ENCODE measurements around the gene CD84. TPM values are rescaled to one million over a fixed set of nuclear protein-coding genes. Genes with fewer than 3 reads are reported as not detected.

Gene CD84
- polyA plus RNA-seq, 1 of the 3 experiments (the other 2 are of a cell fraction) = not detected

DNA sequence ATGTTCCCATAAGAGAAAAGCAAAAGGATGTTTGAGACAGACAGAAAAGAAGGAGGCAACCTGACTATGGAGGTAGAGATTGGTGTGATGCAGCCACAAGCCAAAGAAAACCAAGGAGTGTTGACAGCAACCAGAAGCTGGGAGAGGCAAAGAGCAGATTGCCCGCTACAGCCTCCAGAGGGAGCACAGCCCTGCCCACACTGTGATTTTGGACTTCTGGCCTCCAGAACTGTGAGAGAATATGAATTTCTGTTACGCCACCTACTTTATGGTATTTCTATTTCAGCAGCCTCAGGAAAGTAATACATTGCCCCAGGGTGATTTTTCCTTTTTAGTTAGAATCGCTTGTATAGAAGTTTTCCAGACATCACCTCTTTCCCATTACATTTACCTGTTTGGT lies 84.7 kb downstream of the CD84 start:
- H3K9me3 ChIP-seq = no peaks in the 10 kb centered on the region
- no peak overlapping the region for H3K9ac ChIP-seq
- H2AFZ ChIP-seq (ENCODE audit: low read depth) = no peak overlapping the region
- H3K4me3 ChIP-seq (ENCODE audit: low read depth in 2 of 2, low read length in 1 of 2) = no peak overlapping the region
- no peaks in the 10 kb centered on the region for H3K27me3 ChIP-seq (ENCODE audit: insufficient read depth)
- no peaks in the 10 kb centered on the region for H4K20me1 ChIP-seq (ENCODE audit: insufficient read depth)
- no peaks in the 10 kb centered on the region for H3F3A ChIP-seq (replicated peaks; ENCODE audit: insufficient read depth)
- no peaks in the 10 kb centered on the region for H3K36me3 ChIP-seq (replicated peaks in 1 of 2; ENCODE audit: control insufficient read depth in 1 of 2, insufficient read depth in 2 of 2, low read length in 1 of 2)
- TF ChIP-seq, protein P1, sequence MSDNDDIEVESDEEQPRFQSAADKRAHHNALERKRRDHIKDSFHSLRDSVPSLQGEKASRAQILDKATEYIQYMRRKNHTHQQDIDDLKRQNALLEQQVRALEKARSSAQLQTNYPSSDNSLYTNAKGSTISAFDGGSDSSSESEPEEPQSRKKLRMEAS (IDR thresholded peaks at IDR 0.05; ENCODE audit: low read depth) = no peak
- TF ChIP-seq, protein P2, sequence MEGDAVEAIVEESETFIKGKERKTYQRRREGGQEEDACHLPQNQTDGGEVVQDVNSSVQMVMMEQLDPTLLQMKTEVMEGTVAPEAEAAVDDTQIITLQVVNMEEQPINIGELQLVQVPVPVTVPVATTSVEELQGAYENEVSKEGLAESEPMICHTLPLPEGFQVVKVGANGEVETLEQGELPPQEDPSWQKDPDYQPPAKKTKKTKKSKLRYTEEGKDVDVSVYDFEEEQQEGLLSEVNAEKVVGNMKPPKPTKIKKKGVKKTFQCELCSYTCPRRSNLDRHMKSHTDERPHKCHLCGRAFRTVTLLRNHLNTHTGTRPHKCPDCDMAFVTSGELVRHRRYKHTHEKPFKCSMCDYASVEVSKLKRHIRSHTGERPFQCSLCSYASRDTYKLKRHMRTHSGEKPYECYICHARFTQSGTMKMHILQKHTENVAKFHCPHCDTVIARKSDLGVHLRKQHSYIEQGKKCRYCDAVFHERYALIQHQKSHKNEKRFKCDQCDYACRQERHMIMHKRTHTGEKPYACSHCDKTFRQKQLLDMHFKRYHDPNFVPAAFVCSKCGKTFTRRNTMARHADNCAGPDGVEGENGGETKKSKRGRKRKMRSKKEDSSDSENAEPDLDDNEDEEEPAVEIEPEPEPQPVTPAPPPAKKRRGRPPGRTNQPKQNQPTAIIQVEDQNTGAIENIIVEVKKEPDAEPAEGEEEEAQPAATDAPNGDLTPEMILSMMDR (IDR thresholded peaks at IDR 0.05) = peak; percentile 38; the same call in 1 of the 2 replicates
- no peaks in the 10 kb centered on the region for H3K79me2 ChIP-seq (ENCODE audit: insufficient read depth)
- no peaks in the 10 kb centered on the region for H3K4me1 ChIP-seq (ENCODE audit: control insufficient read depth in 1 of 2, insufficient read depth in 2 of 2, low read depth in 1 of 2, low read length in 1 of 2)
- 7% methylated on average over 3 of the region's 3 CpGs for WGBS (ENCODE audit: low lambda C conversion rate)
- no peak overlapping the region for H3K4me2 ChIP-seq
- DNase-seq = no peak
- POLR2A ChIA-PET = no interaction called here
- CTCF ChIA-PET = no interaction called here
- no peak overlapping the region for H3K27ac ChIP-seq (ENCODE audit: low read depth in 2 of 2, low read length in 1 of 2)
- H3K9me2 ChIP-seq = no peaks in the 10 kb centered on the region

DNA sequence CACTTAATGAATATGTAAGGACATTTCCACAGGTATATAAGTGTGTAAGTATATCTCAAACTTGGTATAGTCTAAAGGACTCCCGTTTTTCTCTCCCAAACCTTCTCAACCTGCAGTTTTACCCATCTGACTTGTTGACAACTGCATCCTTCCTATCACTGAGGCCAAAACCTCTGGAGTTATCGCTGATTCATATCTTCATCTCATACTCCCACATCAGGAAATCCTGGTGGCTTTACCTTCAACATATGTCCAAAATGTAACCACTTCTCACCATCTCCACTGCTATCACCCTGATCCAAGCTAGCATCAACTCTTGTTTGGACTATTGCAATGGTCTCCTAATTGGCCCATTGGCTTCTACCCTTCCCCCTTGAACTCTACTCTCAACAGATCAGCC lies 86.7 kb downstream of the CD84 start:
- Histone ChIP-seq H4K20me1 (ENCODE audit: insufficient read depth) (no peaks in the 10 kb centered on the region), H3K4me1 (ENCODE audit: control insufficient read depth in 1 of 2, insufficient read depth in 2 of 2, low read depth in 1 of 2, low read length in 1 of 2) (no peaks in the 10 kb centered on the region), H3K27me3 (ENCODE audit: insufficient read depth) (no peaks in the 10 kb centered on the region), H3K9ac (no peak overlapping the region), H3K9me2 (no peaks in the 10 kb centered on the region), H3K4me3 (ENCODE audit: low read depth in 2 of 2, low read length in 1 of 2) (no peak overlapping the region), H3K27ac (ENCODE audit: low read depth in 2 of 2, low read length in 1 of 2) (no peak overlapping the region), H2AFZ (ENCODE audit: low read depth) (no peak overlapping the region), H3K4me2 (no peak overlapping the region), H3F3A (replicated peaks; ENCODE audit: insufficient read depth) (no peaks in the 10 kb centered on the region), H3K9me3 (no peaks in the 10 kb centered on the region), H3K36me3 (replicated peaks in 1 of 2; ENCODE audit: control insufficient read depth in 1 of 2, insufficient read depth in 2 of 2, low read length in 1 of 2) (no peaks in the 10 kb centered on the region), H3K79me2 (ENCODE audit: insufficient read depth) (no peaks in the 10 kb centered on the region)
- DNase-seq = no peak
- TF ChIP-seq TAF1 (IDR thresholded peaks at IDR 0.05; ENCODE audit: borderline replicate concordance, low read depth, low read length) (no peak), RFX5 (IDR thresholded peaks at IDR 0.05; ENCODE audit: low read length) (no peak), POLR2AphosphoS5 (IDR thresholded peaks at IDR 0.05; ENCODE audit: low read depth, low read length) (no peak), YY1 (IDR thresholded peaks at IDR 0.05; ENCODE audit: low read depth) (no peak), SMC3 (IDR thresholded peaks at IDR 0.05; ENCODE audit: low read depth, low read length) (no peak), TCF12 (IDR thresholded peaks at IDR 0.05) (no peak), MXI1 (IDR thresholded peaks at IDR 0.05; ENCODE audit: low read depth, low read length) (no peak), EZH2phosphoT487 (IDR thresholded peaks at IDR 0.05; ENCODE audit: borderline replicate concordance, low read depth) (no peak), GABPA (IDR thresholded peaks at IDR 0.05; ENCODE audit: low read depth) (no peak)
- TF ChIP-seq, protein P3, sequence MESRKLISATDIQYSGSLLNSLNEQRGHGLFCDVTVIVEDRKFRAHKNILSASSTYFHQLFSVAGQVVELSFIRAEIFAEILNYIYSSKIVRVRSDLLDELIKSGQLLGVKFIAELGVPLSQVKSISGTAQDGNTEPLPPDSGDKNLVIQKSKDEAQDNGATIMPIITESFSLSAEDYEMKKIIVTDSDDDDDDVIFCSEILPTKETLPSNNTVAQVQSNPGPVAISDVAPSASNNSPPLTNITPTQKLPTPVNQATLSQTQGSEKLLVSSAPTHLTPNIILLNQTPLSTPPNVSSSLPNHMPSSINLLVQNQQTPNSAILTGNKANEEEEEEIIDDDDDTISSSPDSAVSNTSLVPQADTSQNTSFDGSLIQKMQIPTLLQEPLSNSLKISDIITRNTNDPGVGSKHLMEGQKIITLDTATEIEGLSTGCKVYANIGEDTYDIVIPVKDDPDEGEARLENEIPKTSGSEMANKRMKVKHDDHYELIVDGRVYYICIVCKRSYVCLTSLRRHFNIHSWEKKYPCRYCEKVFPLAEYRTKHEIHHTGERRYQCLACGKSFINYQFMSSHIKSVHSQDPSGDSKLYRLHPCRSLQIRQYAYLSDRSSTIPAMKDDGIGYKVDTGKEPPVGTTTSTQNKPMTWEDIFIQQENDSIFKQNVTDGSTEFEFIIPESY (IDR thresholded peaks at IDR 0.05; ENCODE audit: borderline replicate concordance, low read depth) = no peak
- TF ChIP-seq, protein P1 (IDR thresholded peaks at IDR 0.05; ENCODE audit: low read depth) = no peak
- TF ChIP-seq, protein P4, sequence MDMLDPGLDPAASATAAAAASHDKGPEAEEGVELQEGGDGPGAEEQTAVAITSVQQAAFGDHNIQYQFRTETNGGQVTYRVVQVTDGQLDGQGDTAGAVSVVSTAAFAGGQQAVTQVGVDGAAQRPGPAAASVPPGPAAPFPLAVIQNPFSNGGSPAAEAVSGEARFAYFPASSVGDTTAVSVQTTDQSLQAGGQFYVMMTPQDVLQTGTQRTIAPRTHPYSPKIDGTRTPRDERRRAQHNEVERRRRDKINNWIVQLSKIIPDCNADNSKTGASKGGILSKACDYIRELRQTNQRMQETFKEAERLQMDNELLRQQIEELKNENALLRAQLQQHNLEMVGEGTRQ (IDR thresholded peaks at IDR 0.05; ENCODE audit: borderline replicate concordance, low read depth, low read length) = no peak
- TF ChIP-seq, protein P5, sequence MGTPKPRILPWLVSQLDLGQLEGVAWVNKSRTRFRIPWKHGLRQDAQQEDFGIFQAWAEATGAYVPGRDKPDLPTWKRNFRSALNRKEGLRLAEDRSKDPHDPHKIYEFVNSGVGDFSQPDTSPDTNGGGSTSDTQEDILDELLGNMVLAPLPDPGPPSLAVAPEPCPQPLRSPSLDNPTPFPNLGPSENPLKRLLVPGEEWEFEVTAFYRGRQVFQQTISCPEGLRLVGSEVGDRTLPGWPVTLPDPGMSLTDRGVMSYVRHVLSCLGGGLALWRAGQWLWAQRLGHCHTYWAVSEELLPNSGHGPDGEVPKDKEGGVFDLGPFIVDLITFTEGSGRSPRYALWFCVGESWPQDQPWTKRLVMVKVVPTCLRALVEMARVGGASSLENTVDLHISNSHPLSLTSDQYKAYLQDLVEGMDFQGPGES (IDR thresholded peaks at IDR 0.05; ENCODE audit: low read depth, low read length) = no peak
- TF ChIP-seq, protein P6, sequence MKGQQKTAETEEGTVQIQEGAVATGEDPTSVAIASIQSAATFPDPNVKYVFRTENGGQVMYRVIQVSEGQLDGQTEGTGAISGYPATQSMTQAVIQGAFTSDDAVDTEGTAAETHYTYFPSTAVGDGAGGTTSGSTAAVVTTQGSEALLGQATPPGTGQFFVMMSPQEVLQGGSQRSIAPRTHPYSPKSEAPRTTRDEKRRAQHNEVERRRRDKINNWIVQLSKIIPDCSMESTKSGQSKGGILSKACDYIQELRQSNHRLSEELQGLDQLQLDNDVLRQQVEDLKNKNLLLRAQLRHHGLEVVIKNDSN (IDR thresholded peaks at IDR 0.05; ENCODE audit: borderline replicate concordance, low read depth) = no peak
- WGBS (ENCODE audit: low lambda C conversion rate) = 11% methylated on average over 2 of the region's 2 CpGs
- ChIA-PET POLR2A (no interaction called here), CTCF (no interaction called here)
